WI38 (cell line): Measurements from ENCODE around the gene IQUB.
"Not testable (repeated sequence)": the region's sequence is repeated elsewhere in the genome, so short reads cannot be mapped to it uniquely, and the experiment has no call there.

Experiments
- H3K4me3 ChIP-seq: 2 replicates; pipeline ENCODE4 v1.5.1; 2011; ENCODE audit warnings: low read depth, mild to moderate bottlenecking, control low read depth, low read length
- TF ChIP-seq, protein P1 (sequence below): IDR thresholded peaks from 2 replicates; pipeline ENCODE4 v1.5.1; 2012; ENCODE audit warnings: low read depth, mild to moderate bottlenecking, control low read depth, low read length

The IQUB gene

DNA sequence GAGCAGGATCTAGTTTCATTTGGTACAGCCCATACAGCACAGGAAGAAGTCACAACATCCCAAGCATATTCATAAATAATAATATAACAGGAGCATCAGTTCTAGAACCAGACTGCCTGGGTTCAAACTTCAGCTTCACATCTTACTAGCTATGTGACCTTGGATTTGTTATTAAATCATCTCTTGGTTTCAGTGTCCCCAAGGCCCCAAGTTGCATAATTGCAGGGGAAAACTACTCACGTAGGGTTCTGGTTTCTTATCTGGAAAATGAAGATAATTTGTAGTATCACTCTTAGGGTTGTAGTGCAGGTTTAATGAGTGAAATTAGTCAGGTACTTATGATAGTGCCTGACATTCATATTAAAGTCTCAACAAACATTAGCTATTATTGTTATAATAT is 5.5 kb upstream of the IQUB start:
- H3K4me3 ChIP-seq: no peak overlapping the region
- TF ChIP-seq, protein P1, sequence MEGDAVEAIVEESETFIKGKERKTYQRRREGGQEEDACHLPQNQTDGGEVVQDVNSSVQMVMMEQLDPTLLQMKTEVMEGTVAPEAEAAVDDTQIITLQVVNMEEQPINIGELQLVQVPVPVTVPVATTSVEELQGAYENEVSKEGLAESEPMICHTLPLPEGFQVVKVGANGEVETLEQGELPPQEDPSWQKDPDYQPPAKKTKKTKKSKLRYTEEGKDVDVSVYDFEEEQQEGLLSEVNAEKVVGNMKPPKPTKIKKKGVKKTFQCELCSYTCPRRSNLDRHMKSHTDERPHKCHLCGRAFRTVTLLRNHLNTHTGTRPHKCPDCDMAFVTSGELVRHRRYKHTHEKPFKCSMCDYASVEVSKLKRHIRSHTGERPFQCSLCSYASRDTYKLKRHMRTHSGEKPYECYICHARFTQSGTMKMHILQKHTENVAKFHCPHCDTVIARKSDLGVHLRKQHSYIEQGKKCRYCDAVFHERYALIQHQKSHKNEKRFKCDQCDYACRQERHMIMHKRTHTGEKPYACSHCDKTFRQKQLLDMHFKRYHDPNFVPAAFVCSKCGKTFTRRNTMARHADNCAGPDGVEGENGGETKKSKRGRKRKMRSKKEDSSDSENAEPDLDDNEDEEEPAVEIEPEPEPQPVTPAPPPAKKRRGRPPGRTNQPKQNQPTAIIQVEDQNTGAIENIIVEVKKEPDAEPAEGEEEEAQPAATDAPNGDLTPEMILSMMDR: no peak

DNA sequence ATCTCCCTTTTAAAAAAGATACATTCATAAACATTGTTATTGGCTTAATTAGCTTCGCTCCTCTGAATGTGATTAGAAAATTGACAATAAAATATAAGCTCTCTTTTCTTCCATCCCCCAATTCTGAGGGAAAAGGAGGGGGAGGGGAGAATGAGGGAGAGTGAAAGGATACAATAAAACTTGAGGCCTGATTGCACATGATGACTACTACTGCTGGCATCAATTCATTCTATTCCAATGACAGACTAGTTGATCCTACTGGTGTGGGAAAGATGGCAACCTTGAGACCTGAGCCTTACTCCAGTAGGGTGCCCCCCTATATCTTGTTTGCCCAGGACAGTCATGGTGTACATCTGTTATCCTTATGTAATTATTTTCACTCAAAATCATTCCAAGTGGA is 4.5 kb upstream of the IQUB start:
- no peak overlapping the region for H3K4me3 ChIP-seq
- TF ChIP-seq, protein P1: no peak

- no peak overlapping the region for H3K4me3 ChIP-seq
- TF ChIP-seq, protein P1: no peak
These were observed 3.9 kb upstream of the IQUB start for GRCh38 chr7:123538189-123538714.

DNA sequence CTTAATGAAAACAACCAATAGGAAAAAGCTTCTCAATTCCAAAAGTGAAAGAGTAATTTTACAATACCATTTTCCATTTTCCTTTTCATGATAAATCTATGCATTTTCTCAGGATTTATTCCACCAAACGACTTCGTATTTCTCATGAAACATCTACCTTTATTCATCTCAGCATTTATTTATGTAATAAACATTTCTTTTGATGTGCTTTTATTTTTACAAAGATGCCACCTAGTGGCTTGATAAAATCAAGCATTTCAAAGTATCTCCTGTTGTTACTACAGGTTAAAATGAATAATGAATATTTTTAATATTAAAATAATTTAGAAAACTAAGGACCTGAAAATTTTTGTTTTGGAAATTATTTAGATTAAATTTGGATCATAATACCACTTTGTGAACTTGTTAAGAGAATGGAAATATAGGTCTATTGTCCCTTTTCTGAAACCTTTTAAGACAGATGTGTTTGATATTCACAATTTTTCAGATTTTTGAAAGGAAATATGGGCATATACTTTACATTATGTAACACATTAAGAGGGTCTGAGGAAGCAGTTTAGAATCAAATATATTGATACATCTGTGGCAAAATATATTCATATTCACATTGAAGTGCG is 2.7 kb upstream of the IQUB start:
- no peak overlapping the region for H3K4me3 ChIP-seq
- TF ChIP-seq, protein P1: peak; percentile 14; the same call in 1 of the 2 replicates

- H3K4me3 ChIP-seq: peak overlapping the region; percentile 51
These were observed 1.1 kb upstream of the IQUB start for GRCh38 chr7:123535517-123535916.

GRCh38 chr7:123533929-123534382 is 439 bp downstream of the IQUB start:
- TF ChIP-seq, protein P1: no peak
- peak overlapping the region; percentile 64 for H3K4me3 ChIP-seq

More at GRCh38 chr7:123535517-123535916, 1.1 kb upstream of the IQUB start:
- TF ChIP-seq, protein P1: no peak

GRCh38 chr7:123533553-123533917 is 860 bp downstream of the IQUB start:
- TF ChIP-seq, protein P1: no peak
- H3K4me3 ChIP-seq: no peak overlapping the region

DNA sequence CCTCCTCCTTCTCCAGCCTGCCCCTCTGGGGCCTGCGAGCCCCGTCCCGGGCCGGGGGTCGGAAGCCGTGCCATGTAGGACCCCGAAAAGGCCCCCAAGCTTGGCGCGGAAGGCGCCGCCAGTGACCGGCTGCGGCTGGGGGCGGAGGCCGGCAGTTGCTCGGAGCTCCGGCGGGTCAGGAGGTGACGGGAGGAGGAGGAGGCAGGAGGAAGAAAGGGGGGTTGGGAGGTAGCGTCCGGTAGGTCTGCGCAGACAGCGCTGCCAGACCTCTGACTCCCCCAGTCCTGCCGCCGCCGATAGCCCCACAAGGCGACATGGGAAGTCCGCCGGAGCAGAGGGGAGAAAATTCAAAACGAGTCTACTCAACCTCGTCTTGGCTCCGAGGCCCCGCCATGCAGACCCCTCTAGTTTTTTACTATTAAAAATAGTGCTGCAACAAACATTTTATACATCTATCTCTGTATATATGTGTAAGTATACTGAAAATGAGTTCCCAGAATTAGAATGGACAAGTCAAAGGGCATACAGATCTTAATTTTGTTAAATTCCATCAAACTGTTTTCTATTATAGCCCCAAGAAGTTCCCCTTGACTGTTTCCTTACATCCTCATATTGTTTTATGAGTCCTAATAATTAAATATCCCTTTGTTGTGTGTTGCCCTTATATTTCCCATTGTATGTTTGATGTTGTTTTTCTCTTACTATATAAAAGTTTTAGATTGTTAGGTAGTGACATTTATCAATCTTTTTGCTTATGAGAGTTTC is 1.4 kb downstream of the IQUB start:
- peak overlapping the region; percentile 45 for H3K4me3 ChIP-seq

DNA sequence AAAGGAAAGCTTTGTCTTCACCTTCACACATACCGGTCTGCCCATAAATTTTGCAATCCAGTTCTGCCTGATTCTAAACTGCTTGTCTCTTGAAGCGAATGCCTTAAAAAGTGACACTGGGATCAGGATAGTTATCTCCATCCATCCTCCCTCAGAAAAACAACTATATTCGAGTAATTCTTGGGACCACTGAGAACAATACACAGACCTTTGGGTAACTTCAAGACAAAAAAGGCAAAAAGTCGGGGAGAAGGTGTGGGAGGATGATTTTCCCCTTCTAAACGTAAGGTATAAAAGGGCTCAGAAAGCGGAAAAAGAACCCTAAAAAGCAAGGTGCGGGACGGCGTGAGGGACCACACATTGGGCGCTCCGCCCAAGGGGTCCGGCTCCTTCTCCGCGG is 2.1 kb downstream of the IQUB start:
- H3K4me3 ChIP-seq: not testable (repeated sequence)

DNA sequence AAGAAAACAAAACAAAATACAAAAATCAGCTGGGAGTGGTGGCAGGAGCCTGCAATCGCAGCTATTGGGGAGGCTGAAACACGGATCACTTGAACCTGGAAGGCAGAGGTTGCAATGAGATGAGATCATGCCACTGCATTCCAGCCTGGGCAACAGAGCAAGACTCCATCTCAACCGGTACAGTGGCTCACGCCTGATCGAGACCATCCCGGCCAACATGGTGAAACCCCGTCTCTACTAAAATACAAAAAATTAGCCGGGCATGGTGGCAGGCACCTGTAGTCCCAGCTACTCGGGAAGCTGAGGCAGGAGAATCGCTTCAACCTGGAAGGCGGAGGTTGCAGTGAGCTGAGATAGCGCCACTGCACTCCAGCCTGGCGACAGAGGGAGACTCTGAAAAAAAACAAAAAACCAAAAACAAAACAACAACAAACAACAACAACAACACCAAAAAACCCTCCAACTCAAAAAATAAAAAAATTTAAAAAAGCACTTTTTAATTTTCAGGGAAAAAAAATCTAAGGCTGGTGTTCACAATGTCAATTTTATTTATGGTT is 4.3 kb downstream of the IQUB start:
- H3K4me3 ChIP-seq: not testable (repeated sequence)
